Nephron progenitor cell (in vitro differentiated cells): Measurements from ENCODE around the gene TSPAN1.

ENCODE experiments used
- DNase-seq: peaks from one replicate; pipeline ENCODE4 v3.0.0; 2021
- H3K27ac Mint-ChIP-seq: 2 replicates; pipeline ENCODE4 v1.8.0; 2021; ENCODE audit warnings: mild to moderate bottlenecking, moderate library complexity, mixed read lengths
- H3K27me3 Mint-ChIP-seq: 2 replicates; pipeline ENCODE4 v1.8.0; 2021; ENCODE audit warnings: mild to moderate bottlenecking, low read depth, mixed read lengths; ENCODE audit not compliant: poor library complexity
- H3K36me3 Mint-ChIP-seq: 2 replicates; pipeline ENCODE4 v1.8.0; 2021; ENCODE audit warnings: low read depth, mixed read lengths
- H3K4me1 Mint-ChIP-seq: 2 replicates; pipeline ENCODE4 v1.8.0; 2021; ENCODE audit warnings: mixed read lengths
- H3K4me3 Mint-ChIP-seq: 2 replicates; pipeline ENCODE4 v1.8.0; 2021; ENCODE audit warnings: mild to moderate bottlenecking, moderate library complexity, mixed read lengths
- H3K9me3 Mint-ChIP-seq: 2 replicates; pipeline ENCODE4 v1.8.0; 2021; ENCODE audit warnings: mild to moderate bottlenecking, moderate library complexity, mixed read lengths
- CTCF ChIP-seq: fragments of 200-600 bp; sonication (generic); IDR thresholded peaks from 2 replicates; pipeline ENCODE4 v1.5.0; 2021; ENCODE audit warnings: antibody characterized with exemption

TSPAN1 gene

GRCh38 chr1:46172321-46172720 is 2.6 kb upstream of the TSPAN1 start:
- Mint-ChIP-seq H3K4me3 (no peak overlapping the region), H3K36me3 (no peaks in the 10 kb centered on the region), H3K27ac (no peak overlapping the region), H3K4me1 (peaks cover 5% of the 10 kb centered on the region), H3K27me3 (peaks cover 38% of the 10 kb centered on the region), H3K9me3 (no peaks in the 10 kb centered on the region)
- TF ChIP-seq CTCF = no peak
- DNase-seq = no peak

GRCh38 chr1:46173361-46173856 is 1.5 kb upstream of the TSPAN1 start:
- Mint-ChIP-seq H3K27ac (no peak overlapping the region), H3K9me3 (no peaks in the 10 kb centered on the region)
- no peak for TF ChIP-seq CTCF

GRCh38 chr1:46175243-46175642 is 356 bp downstream of the TSPAN1 start:
- Mint-ChIP-seq H3K36me3 (no peaks in the 10 kb centered on the region), H3K4me3 (no peak overlapping the region), H3K4me1 (peaks cover 5% of the 10 kb centered on the region), H3K9me3 (no peaks in the 10 kb centered on the region), H3K27ac (no peak overlapping the region), H3K27me3 (peaks cover 11% of the 10 kb centered on the region)
- DNase-seq = no peak
- no peak for TF ChIP-seq CTCF

More at GRCh38 chr1:46173361-46173856, 1.5 kb upstream of the TSPAN1 start:
- DNase-seq = no peak
- Mint-ChIP-seq H3K4me1 (peaks cover 5% of the 10 kb centered on the region), H3K27me3 (peaks cover 28% of the 10 kb centered on the region), H3K4me3 (no peak overlapping the region), H3K36me3 (no peaks in the 10 kb centered on the region)

- TF ChIP-seq CTCF = no peak
- no peaks in the 10 kb centered on the region for H3K36me3 Mint-ChIP-seq
- no peak for DNase-seq
- H3K4me1 Mint-ChIP-seq = peaks cover 5% of the 10 kb centered on the region
- no peak within 1 kb of the TSS for H3K27ac Mint-ChIP-seq
- peaks cover 3% of the 10 kb centered on the region for H3K27me3 Mint-ChIP-seq
- no peak within 1 kb of the TSS for H3K4me3 Mint-ChIP-seq
- H3K9me3 Mint-ChIP-seq = no peaks in the 10 kb centered on the region
Observed at GRCh38 chr1:46176211-46176865, 1.5 kb downstream of the TSPAN1 start, which contains the start of gene P3R3URF. P3R3URF (minus strand) TSS chr1:46176488; CDS start chr1:46176471, 17 bp downstream.

- peak; percentile 90 for TF ChIP-seq CTCF
- peak; percentile 77 for DNase-seq
Observed at GRCh38 chr1:46179138-46180081, 4.5 kb downstream of the TSPAN1 start.

More at GRCh38 chr1:46179138-46180081, 4.5 kb downstream of the TSPAN1 start:
- Mint-ChIP-seq H3K27me3 (no peaks in the 10 kb centered on the region), H3K27ac (no peak overlapping the region), H3K9me3 (no peaks in the 10 kb centered on the region), H3K36me3 (no peaks in the 10 kb centered on the region), H3K4me3 (no peak overlapping the region), H3K4me1 (peaks cover 13% of the 10 kb centered on the region)
